ENCODE data around the gene FTCD.

FTCD gene

DNA sequence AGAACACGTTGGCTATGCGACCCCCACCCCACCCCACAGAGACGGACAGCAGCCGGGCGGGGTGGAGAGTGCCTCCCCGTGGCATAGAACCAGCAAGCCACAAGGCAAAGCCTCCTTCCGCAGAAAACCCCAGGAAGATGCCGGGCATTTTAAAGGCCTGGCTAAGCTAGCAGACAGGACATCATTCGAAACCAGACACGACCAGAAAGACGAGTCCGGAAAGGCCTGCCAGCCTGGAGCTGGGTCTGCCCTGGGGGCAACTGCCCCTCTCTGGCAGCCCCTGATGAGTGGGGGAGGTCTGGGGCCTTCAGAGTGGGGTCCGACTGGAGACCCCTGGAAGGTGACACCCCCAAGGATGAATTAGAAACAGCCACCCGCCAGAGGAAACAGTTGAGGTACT is 8.5 kb downstream of the FTCD start:
- Histone ChIP-seq H2AFZ (ENCODE audit: insufficient read depth, low read length, poor library complexity) (no peak overlapping the region), H3K36me3 (ENCODE audit: control insufficient read depth in 1 of 2, insufficient read depth in 2 of 2, low read length in 2 of 2) (no peaks in the 10 kb centered on the region), H3K4me2 (ENCODE audit: low read length) (peak overlapping the region; percentile 42), H2BK5ac (ENCODE audit: low read depth, low read length, poor library complexity) (peak overlapping the region; percentile 66), H3K23ac (ENCODE audit: low read length) (no peak overlapping the region), H3K4me3 (ENCODE audit: low read depth, low read length) (no peak overlapping the region), H2AK5ac (ENCODE audit: low read length) (no peak overlapping the region), H3K4me1 (ENCODE audit: control insufficient read depth in 1 of 2, insufficient read depth in 2 of 2, low read length in 2 of 2) (peaks cover 6 to 7% of the 10 kb centered on the region in 2 experiments), H4K12ac (ENCODE audit: low read depth, low read length) (no peak overlapping the region), H3K18ac (ENCODE audit: low read length) (no peak overlapping the region), H3K9me3 (ENCODE audit: insufficient read depth, low read depth, low read length) (no peaks in the 10 kb centered on the region), H4K8ac (ENCODE audit: low read depth, low read length) (peak overlapping the region; percentile 45), H3K4ac (ENCODE audit: low read depth, low read length) (no peak overlapping the region), H3K27ac (ENCODE audit: low read depth, low read length) (peak overlapping the region; percentile 66), H2BK120ac (ENCODE audit: insufficient read depth, low read length, poor library complexity) (no peak overlapping the region), H3K27me3 (ENCODE audit: insufficient read depth, low read length) (no peaks in the 10 kb centered on the region), H3K79me1 (ENCODE audit: low read length) (peaks cover 12% of the 10 kb centered on the region), H2BK12ac (ENCODE audit: low read length) (no peak overlapping the region), H3K9ac (ENCODE audit: low read length) (no peak overlapping the region), H3K14ac (ENCODE audit: low read length) (no peak overlapping the region), H4K91ac (ENCODE audit: low read depth, low read length) (peak overlapping the region; percentile 78), H3K79me2 (ENCODE audit: control insufficient read depth, insufficient read depth, low read length, poor library complexity) (no peaks in the 10 kb centered on the region)
- WGBS (ENCODE audit: extremely low coverage, insufficient coverage, insufficient read length) = no CpG with 5 or more reads among the region's 14 CpGs
- peak in 1 of 2 donors; percentile 23 for DNase-seq

DNA sequence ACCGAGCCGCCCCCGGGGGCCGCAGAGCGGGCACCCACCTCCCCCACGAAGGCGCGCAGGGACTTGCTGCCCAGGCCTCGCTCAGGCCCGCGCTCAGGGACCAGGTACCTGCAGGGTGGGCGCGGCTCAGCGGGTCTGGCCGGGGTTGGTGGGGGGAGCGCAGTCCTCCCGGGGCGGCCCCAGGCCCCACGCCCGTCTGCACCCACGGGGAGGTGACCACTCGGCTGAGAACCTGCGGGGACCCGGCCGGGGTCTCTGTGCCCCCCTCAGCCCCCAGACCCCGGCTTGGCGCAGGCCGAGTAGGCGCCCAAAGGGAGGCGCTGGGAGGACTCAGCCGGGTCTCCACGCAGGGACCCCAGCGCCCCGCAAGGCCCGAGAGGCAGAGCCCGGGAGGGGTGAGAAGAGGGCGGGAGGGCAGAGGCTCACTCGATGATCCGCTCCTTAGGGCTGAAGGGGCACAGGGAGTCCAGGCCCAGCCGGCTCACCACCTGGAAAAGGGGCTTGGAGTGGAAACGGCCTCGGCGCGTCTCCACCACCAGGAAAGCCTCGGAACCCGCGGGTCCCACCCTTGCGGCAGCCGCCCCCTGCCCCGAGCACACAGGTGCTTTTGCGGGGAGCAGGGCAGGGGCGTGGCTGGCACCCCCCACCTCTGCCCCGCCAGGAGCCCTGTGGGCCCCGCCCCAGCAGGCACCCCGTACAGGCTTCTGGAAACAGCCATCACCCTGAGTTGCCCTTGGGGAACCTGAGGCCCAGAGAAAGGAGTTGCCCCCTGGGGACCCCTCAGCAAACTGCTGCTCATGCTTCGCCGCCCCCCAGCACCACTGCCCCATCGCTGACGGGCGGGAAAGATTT is 9.3 kb downstream of the FTCD start:
- no peaks in the 10 kb centered on the region for H3K79me2 ChIP-seq (ENCODE audit: control insufficient read depth, insufficient read depth, low read length, poor library complexity)
- H3K14ac ChIP-seq (ENCODE audit: low read length) = no peak overlapping the region
- H4K91ac ChIP-seq (ENCODE audit: low read depth, low read length) = peak overlapping the region; percentile 78
- WGBS (ENCODE audit: extremely low coverage, insufficient coverage, insufficient read length) = no CpG with 5 or more reads among the region's 60 CpGs
- H3K23ac ChIP-seq (ENCODE audit: low read length) = no peak overlapping the region
- no peaks in the 10 kb centered on the region for H3K27me3 ChIP-seq (ENCODE audit: insufficient read depth, low read length)
- no peak for DNase-seq
- H4K12ac ChIP-seq (ENCODE audit: low read depth, low read length) = no peak overlapping the region
- H2AFZ ChIP-seq (ENCODE audit: insufficient read depth, low read length, poor library complexity) = no peak overlapping the region
- H2AK5ac ChIP-seq (ENCODE audit: low read length) = peak overlapping the region; percentile 30
- H3K4ac ChIP-seq (ENCODE audit: low read depth, low read length) = no peak overlapping the region
- no peak overlapping the region for H3K4me3 ChIP-seq (ENCODE audit: low read depth, low read length)
- peaks cover 6 to 7% of the 10 kb centered on the region in 2 experiments for H3K4me1 ChIP-seq (ENCODE audit: control insufficient read depth in 1 of 2, insufficient read depth in 2 of 2, low read length in 2 of 2)
- H2BK5ac ChIP-seq (ENCODE audit: low read depth, low read length, poor library complexity) = no peak overlapping the region
- H3K9ac ChIP-seq (ENCODE audit: low read length) = no peak overlapping the region
- no peaks in the 10 kb centered on the region for H3K36me3 ChIP-seq (ENCODE audit: control insufficient read depth in 1 of 2, insufficient read depth in 2 of 2, low read length in 2 of 2)
- H3K79me1 ChIP-seq (ENCODE audit: low read length) = peaks cover 12% of the 10 kb centered on the region
- H3K4me2 ChIP-seq (ENCODE audit: low read length) = no peak overlapping the region
- peak overlapping the region; percentile 50 for H4K8ac ChIP-seq (ENCODE audit: low read depth, low read length)
- no peak overlapping the region for H3K18ac ChIP-seq (ENCODE audit: low read length)
- H3K27ac ChIP-seq (ENCODE audit: low read depth, low read length) = peak overlapping the region; percentile 66
- H2BK12ac ChIP-seq (ENCODE audit: low read length) = peak overlapping the region; percentile 58
- H2BK120ac ChIP-seq (ENCODE audit: insufficient read depth, low read length, poor library complexity) = peak overlapping the region; percentile 60
- H3K9me3 ChIP-seq (ENCODE audit: insufficient read depth, low read depth, low read length) = no peaks in the 10 kb centered on the region

DNA sequence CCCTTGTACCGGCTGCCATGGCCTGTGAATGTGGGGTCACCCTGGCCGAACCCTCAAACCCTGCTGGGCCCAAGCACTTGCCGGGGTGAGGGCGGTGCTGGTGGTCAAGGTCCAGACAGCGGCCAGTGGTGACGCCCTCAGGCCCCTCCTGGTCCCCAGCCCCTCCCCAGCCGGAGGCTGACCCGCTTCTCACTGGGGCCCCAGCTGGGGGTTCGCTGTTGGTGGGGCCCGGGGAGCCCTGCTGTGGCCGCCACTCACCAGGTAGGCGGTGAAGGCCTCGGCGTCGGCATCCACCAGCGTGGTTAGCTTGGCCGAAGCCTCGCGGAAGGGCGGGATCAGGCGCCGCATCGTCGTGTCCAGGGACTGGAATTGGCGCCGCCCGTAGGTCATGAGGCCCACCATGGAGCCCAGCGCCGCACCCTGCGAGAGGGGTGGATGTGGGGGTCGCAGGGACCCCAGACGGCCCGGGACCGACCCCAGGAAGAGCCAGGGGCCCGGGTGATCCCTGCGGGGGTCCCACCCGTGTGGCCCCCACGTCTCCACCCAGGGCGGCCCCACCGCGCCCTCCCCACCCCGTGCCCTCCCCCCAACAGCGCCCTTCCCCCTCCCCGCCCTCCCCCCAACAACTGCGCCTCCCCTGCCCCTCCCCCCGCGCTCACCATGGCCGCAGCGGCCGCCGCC is 10.1 kb downstream of the FTCD start:
- no CpG with 5 or more reads among the region's 51 CpGs for whole genome bisulfite sequencing (ENCODE audit: extremely low coverage, insufficient coverage, insufficient read length)

DNA sequence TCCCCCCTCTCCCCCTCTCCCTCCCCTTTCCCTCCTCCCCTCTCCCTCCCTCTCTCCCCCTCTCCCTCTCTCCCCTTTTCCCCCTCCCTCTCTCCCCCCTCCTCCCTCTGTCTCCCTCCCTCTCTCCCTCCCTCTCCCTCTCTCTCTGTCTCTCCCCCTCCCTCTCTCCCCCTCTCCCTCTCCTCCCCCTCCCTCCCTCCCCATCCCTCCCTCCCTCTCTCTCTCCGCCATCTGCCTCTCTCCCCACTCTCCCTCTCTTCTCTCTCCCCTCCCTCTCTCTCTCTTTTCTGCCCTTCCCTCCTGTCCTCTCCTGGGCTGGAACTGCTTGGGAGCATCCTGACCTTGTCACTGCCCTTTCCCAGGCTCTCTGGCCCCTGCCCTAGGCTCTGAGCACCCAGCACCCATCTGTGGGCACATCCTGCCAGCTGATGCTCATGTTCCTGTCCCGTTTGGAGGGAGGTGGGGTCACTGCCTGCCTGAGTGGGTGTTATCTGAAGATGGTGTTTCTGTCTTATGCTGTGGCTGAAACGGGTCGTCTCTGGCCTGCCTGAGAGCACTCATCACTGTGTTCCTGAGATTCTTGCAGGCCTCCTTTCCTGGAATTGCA is 10.8 kb downstream of the FTCD start:
- Histone ChIP-seq H3K27ac (ENCODE audit: low read depth, low read length) (no peak overlapping the region), H2BK12ac (ENCODE audit: low read length) (no peak overlapping the region), H3K4me1 (ENCODE audit: control insufficient read depth in 1 of 2, insufficient read depth in 2 of 2, low read length in 2 of 2) (peaks cover 6 to 7% of the 10 kb centered on the region in 2 experiments), H2AK5ac (ENCODE audit: low read length) (no peak overlapping the region), H3K9ac (ENCODE audit: low read length) (no peak overlapping the region), H3K36me3 (ENCODE audit: control insufficient read depth in 1 of 2, insufficient read depth in 2 of 2, low read length in 2 of 2) (no peaks in the 10 kb centered on the region), H3K4me3 (ENCODE audit: low read depth, low read length) (no peak overlapping the region), H4K8ac (ENCODE audit: low read depth, low read length) (no peak overlapping the region), H3K79me2 (ENCODE audit: control insufficient read depth, insufficient read depth, low read length, poor library complexity) (no peaks in the 10 kb centered on the region), H3K9me3 (ENCODE audit: insufficient read depth, low read depth, low read length) (no peaks in the 10 kb centered on the region), H3K4ac (ENCODE audit: low read depth, low read length) (no peak overlapping the region), H4K12ac (ENCODE audit: low read depth, low read length) (no peak overlapping the region), H2AFZ (ENCODE audit: insufficient read depth, low read length, poor library complexity) (no peak overlapping the region), H2BK120ac (ENCODE audit: insufficient read depth, low read length, poor library complexity) (no peak overlapping the region), H3K27me3 (ENCODE audit: insufficient read depth, low read length) (no peaks in the 10 kb centered on the region), H3K14ac (ENCODE audit: low read length) (no peak overlapping the region), H3K23ac (ENCODE audit: low read length) (no peak overlapping the region), H3K18ac (ENCODE audit: low read length) (no peak overlapping the region), H2BK5ac (ENCODE audit: low read depth, low read length, poor library complexity) (no peak overlapping the region), H3K79me1 (ENCODE audit: low read length) (peaks cover 12% of the 10 kb centered on the region), H4K91ac (ENCODE audit: low read depth, low read length) (no peak overlapping the region), H3K4me2 (ENCODE audit: low read length) (no peak overlapping the region)
- DNase-seq = no peak
- WGBS (ENCODE audit: extremely low coverage, insufficient coverage, insufficient read length) = no CpG with 5 or more reads among the region's 4 CpGs

More for the DNA sequence above, 10.1 kb downstream of the FTCD start:
- Histone ChIP-seq H3K4me1 (ENCODE audit: control insufficient read depth in 1 of 2, insufficient read depth in 2 of 2, low read length in 2 of 2) (peaks cover 6 to 7% of the 10 kb centered on the region in 2 experiments), H3K4ac (ENCODE audit: low read depth, low read length) (no peak overlapping the region), H2BK120ac (ENCODE audit: insufficient read depth, low read length, poor library complexity) (no peak overlapping the region), H3K79me2 (ENCODE audit: control insufficient read depth, insufficient read depth, low read length, poor library complexity) (no peaks in the 10 kb centered on the region), H4K8ac (ENCODE audit: low read depth, low read length) (no peak overlapping the region), H3K23ac (ENCODE audit: low read length) (no peak overlapping the region), H3K27me3 (ENCODE audit: insufficient read depth, low read length) (no peaks in the 10 kb centered on the region), H2BK5ac (ENCODE audit: low read depth, low read length, poor library complexity) (no peak overlapping the region), H3K18ac (ENCODE audit: low read length) (no peak overlapping the region), H3K4me2 (ENCODE audit: low read length) (no peak overlapping the region), H3K27ac (ENCODE audit: low read depth, low read length) (no peak overlapping the region), H3K4me3 (ENCODE audit: low read depth, low read length) (no peak overlapping the region), H3K14ac (ENCODE audit: low read length) (no peak overlapping the region), H3K9me3 (ENCODE audit: insufficient read depth, low read depth, low read length) (no peaks in the 10 kb centered on the region), H3K36me3 (ENCODE audit: control insufficient read depth in 1 of 2, insufficient read depth in 2 of 2, low read length in 2 of 2) (no peaks in the 10 kb centered on the region), H2BK12ac (ENCODE audit: low read length) (peak overlapping the region; percentile 56), H2AFZ (ENCODE audit: insufficient read depth, low read length, poor library complexity) (no peak overlapping the region), H4K91ac (ENCODE audit: low read depth, low read length) (peak overlapping the region; percentile 38), H3K9ac (ENCODE audit: low read length) (no peak overlapping the region), H4K12ac (ENCODE audit: low read depth, low read length) (no peak overlapping the region), H3K79me1 (ENCODE audit: low read length) (peaks cover 12% of the 10 kb centered on the region), H2AK5ac (ENCODE audit: low read length) (peak overlapping the region; percentile 84)
- no peak for DNase-seq
